Breast epithelium (tissue), 4 donors: Measurements from ENCODE around the gene EPS8L1. TPM values are rescaled to one million over a fixed set of nuclear protein-coding genes. Genes with fewer than 3 reads are reported as not detected.

ENCODE experiments used
- DNase-seq, 2 donors: peaks; one replicate each; pipeline ENCODE4 v3.0.0-alpha.2; 2019; ENCODE audit warnings: low spot score in 2 of 2
- H3K27ac ChIP-seq, 2 donors: fragments of 200-600 bp; sonication (generic) in 1 of 2; one replicate each; pipeline ENCODE4 v1.5.1; 2016 to 2019; ENCODE audit warnings: mild to moderate bottlenecking in 1 of 2
- H3K27me3 ChIP-seq, 2 donors: fragments of 200-600 bp; sonication (generic) in 1 of 2; one replicate each; pipeline versions ENCODE4 v1.5.1 to v1.6.0; 2017 to 2019; ENCODE audit warnings: control low read depth in 1 of 2, mild to moderate bottlenecking in 1 of 2
- H3K36me3 ChIP-seq: fragments of 200-600 bp; one replicate; pipeline ENCODE4 v1.5.1; 2019
- H3K4me1 ChIP-seq, 2 donors: fragments of 200-600 bp; sonication (generic); one replicate each; pipeline ENCODE4 v1.5.1; 2016 to 2019; ENCODE audit warnings: control low read depth in 1 of 2
- H3K4me3 ChIP-seq, 3 donors: fragments of 200-600 bp; sonication (generic); 1 replicate in 2 of 3; 2 replicates in 1 of 3; pipeline ENCODE4 v1.5.1; 2016 to 2019; ENCODE audit warnings: mild to moderate bottlenecking in 3 of 3, moderate library complexity in 2 of 3
- H3K9me3 ChIP-seq, 2 donors: fragments of 200-600 bp; sonication (generic) in 1 of 2; one replicate each; pipeline ENCODE4 v1.5.1; 2016 to 2019; ENCODE audit warnings: control low read depth in 1 of 2
- CTCF ChIP-seq, 3 donors: fragments of 450-650 bp; IDR thresholded peaks; one replicate each; pipeline ENCODE4 v1.5.1; 2016 to 2017; ENCODE audit warnings: antibody characterized with exemption in 3 of 3, mild to moderate bottlenecking in 3 of 3, moderate library complexity in 3 of 3
- POLR2A ChIP-seq: fragments of 450-650 bp; IDR thresholded peaks from one replicate; pipeline ENCODE4 v1.6.1; 2016; ENCODE audit warnings: antibody characterized with exemption, mild to moderate bottlenecking, moderate library complexity
- POLR2AphosphoS5 ChIP-seq, 3 donors: sonication (generic); formaldehyde crosslinking; IDR thresholded peaks; one replicate each; pipeline ENCODE4 v1.6.1; 2017; ENCODE audit warnings: antibody characterized with exemption in 3 of 3
- intact Hi-C: fragments of 100-400 bp; cut with DNase I; formaldehyde crosslinking; loops from one replicate; pipeline ENCODE4 v1.15.1; 2023; ENCODE audit warnings: low total_unique reads
- total RNA-seq, 3 donors: library from RNA; depleted of rRNA; stranded (reverse); fragments of >200 nt; gene quantifications; one replicate each; pipeline ENCODE4 v1.1.0, GENCODE V29; 2016

The EPS8L1 gene
- total RNA-seq, 3 donors from 2014 or later, result 2.4 to 51.1 (median 50.1) TPM

- Histone ChIP-seq H3K4me1 (no peaks in the 10 kb centered on the region), H3K27me3 (no peaks in the 10 kb centered on the region), H3K9me3 (no peaks in the 10 kb centered on the region), H3K36me3 (no peaks in the 10 kb centered on the region), H3K4me3 (peak overlapping the region in 2 of 3 donors; percentile 44 to 65), H3K27ac (peak overlapping the region; percentile 78 to 84)
- intact Hi-C loops, result no loop called here
- no peak for DNase-seq
- no peak for TF ChIP-seq POLR2AphosphoS5 (IDR thresholded peaks at IDR 0.05)
- TF ChIP-seq POLR2A, result no peak
- TF ChIP-seq CTCF (IDR thresholded peaks at IDR 0.05), result no peak
Measured at GRCh38 chr19:55076321-55076720, 652 bp downstream of the EPS8L1 start.

GRCh38 chr19:55077106-55077505 is 1.4 kb downstream of the EPS8L1 start:
- Histone ChIP-seq H3K27me3 (peaks cover under 1 to 2% of the 10 kb centered on the region in 2 donors), H3K36me3 (no peaks in the 10 kb centered on the region), H3K9me3 (no peaks in the 10 kb centered on the region), H3K4me3 (no peak overlapping the region), H3K27ac (no peak overlapping the region), H3K4me1 (no peaks in the 10 kb centered on the region)
- no peak for DNase-seq
- TF ChIP-seq CTCF (IDR thresholded peaks at IDR 0.05), result no peak
- TF ChIP-seq POLR2AphosphoS5 (IDR thresholded peaks at IDR 0.05), result no peak
- TF ChIP-seq POLR2A, result no peak
- intact Hi-C loops, result no loop called here

GRCh38 chr19:55078996-55079395 is 3.3 kb downstream of the EPS8L1 start:
- Histone ChIP-seq H3K27ac (no peak overlapping the region), H3K9me3 (no peaks in the 10 kb centered on the region), H3K4me1 (no peaks in the 10 kb centered on the region), H3K36me3 (no peaks in the 10 kb centered on the region), H3K27me3 (peaks cover 4 to 17% of the 10 kb centered on the region in 2 donors), H3K4me3 (no peak overlapping the region)
- intact Hi-C loops, result no loop called here
- TF ChIP-seq POLR2A, result no peak
- TF ChIP-seq POLR2AphosphoS5 (IDR thresholded peaks at IDR 0.05), result no peak
- TF ChIP-seq CTCF (IDR thresholded peaks at IDR 0.05), result no peak
- DNase-seq, result no peak

- Histone ChIP-seq H3K36me3 (no peaks in the 10 kb centered on the region), H3K27me3 (peaks cover 4 to 17% of the 10 kb centered on the region in 2 donors), H3K9me3 (no peaks in the 10 kb centered on the region), H3K4me1 (no peaks in the 10 kb centered on the region), H3K27ac (peak overlapping the region in 1 of 2 donors; percentile 79), H3K4me3 (peak overlapping the region in 2 of 3 donors; percentile 59 to 77)
- intact Hi-C loops, result no loop called here
- no peak for TF ChIP-seq POLR2AphosphoS5 (IDR thresholded peaks at IDR 0.05)
- TF ChIP-seq CTCF (IDR thresholded peaks at IDR 0.05), result no peak
- TF ChIP-seq POLR2A, result no peak
- no peak for DNase-seq
Measured at GRCh38 chr19:55079400-55080038, 3.9 kb downstream of the EPS8L1 start.

GRCh38 chr19:55080121-55080967 is 4.7 kb downstream of the EPS8L1 start:
- intact Hi-C loops, result no loop called here
- peak overlapping the region; percentile 34 to 77 (median 59) for H3K4me3 ChIP-seq
- H3K4me1 ChIP-seq, result no peaks in the 10 kb centered on the region
- no peaks in the 10 kb centered on the region for H3K9me3 ChIP-seq
- DNase-seq, result peak; percentile 73 to 77
- TF ChIP-seq POLR2A (no peak), POLR2AphosphoS5 (IDR thresholded peaks at IDR 0.05) (no peak), CTCF (IDR thresholded peaks at IDR 0.05) (no peak)
- H3K27me3 ChIP-seq, result peaks cover 4 to 17% of the 10 kb centered on the region in 2 donors
- H3K36me3 ChIP-seq, result no peaks in the 10 kb centered on the region
- peak overlapping the region; percentile 69 to 79 for H3K27ac ChIP-seq
